GM18498 (cell line): ENCODE data around the gene NUDCD3.

Source experiments
- ATAC-seq: cut with Tn5 transposase; IDR thresholded peaks from one replicate; pipeline ENCODE4 v1.9.1; 2021; ENCODE audit warnings: mild to moderate bottlenecking, moderate library complexity; ENCODE audit not compliant: unreplicated experiment

NUDCD3 gene

GRCh38 chr7:44403176-44403759 lies 87.2 kb downstream of the NUDCD3 start:
- ATAC-seq: no peak

- ATAC-seq: no peak
Measured at GRCh38 chr7:44402401-44403060, 87.9 kb downstream of the NUDCD3 start.

- ATAC-seq: no peak
Measured at GRCh38 chr7:44401692-44402091, 88.8 kb downstream of the NUDCD3 start.

- ATAC-seq: no peak
Measured at GRCh38 chr7:44400033-44400511, 90.4 kb downstream of the NUDCD3 start.

GRCh38 chr7:44398953-44399574 lies 91.4 kb downstream of the NUDCD3 start:
- ATAC-seq: no peak

- ATAC-seq: no peak
Measured at GRCh38 chr7:44398511-44398911, 91.9 kb downstream of the NUDCD3 start.

GRCh38 chr7:44396931-44397545 lies 93.4 kb downstream of the NUDCD3 start:
- no peak for ATAC-seq

- ATAC-seq: no peak
Measured at GRCh38 chr7:44396496-44396895, 94.0 kb downstream of the NUDCD3 start.

- no peak for ATAC-seq
Measured at GRCh38 chr7:44395067-44395466, 95.4 kb downstream of the NUDCD3 start.

- ATAC-seq: no peak
Measured at GRCh38 chr7:44394636-44395035, 95.8 kb downstream of the NUDCD3 start.

GRCh38 chr7:44394112-44394447 lies 96.4 kb downstream of the NUDCD3 start:
- ATAC-seq: no peak

- ATAC-seq: no peak
Measured at GRCh38 chr7:44393238-44394111, 97.0 kb downstream of the NUDCD3 start.

GRCh38 chr7:44392618-44393010 lies 97.8 kb downstream of the NUDCD3 start:
- ATAC-seq: no peak

- ATAC-seq: no peak
Measured at GRCh38 chr7:44391746-44392617, 98.5 kb downstream of the NUDCD3 start.

GRCh38 chr7:44391171-44391570 lies 99.3 kb downstream of the NUDCD3 start:
- no peak for ATAC-seq

- ATAC-seq: no peak
Measured at GRCh38 chr7:44390701-44391100, 99.8 kb downstream of the NUDCD3 start.

GRCh38 chr7:44388089-44388970 lies 102.1 kb downstream of the NUDCD3 start:
- ATAC-seq: no peak

- no peak for ATAC-seq
Measured at GRCh38 chr7:44387389-44387788, 103.1 kb downstream of the NUDCD3 start.
